NCI-H187 (cell line): Measurements from ENCODE around the gene TGFBR2.
"Not testable (repeated sequence)": the region's sequence is repeated elsewhere in the genome, so short reads cannot be mapped to it uniquely, and the experiment has no call there.

Experiments
- DNase-seq, 2 experiments: peaks; one replicate each; lab custom pipeline; 2025; lab: John Stamatoyannopoulos, UW

Gene TGFBR2

GRCh38 chr3:30657914-30658313 is 51.5 kb downstream of the TGFBR2 start:
- DNase-seq: no peak

- no peak for DNase-seq
Observed at GRCh38 chr3:30658328-30659052, 52.1 kb downstream of the TGFBR2 start.

- no peak for DNase-seq
Observed at GRCh38 chr3:30659270-30660130, 53.1 kb downstream of the TGFBR2 start.

GRCh38 chr3:30660136-30660535 is 53.7 kb downstream of the TGFBR2 start:
- DNase-seq: no peak

GRCh38 chr3:30660656-30661055 is 54.3 kb downstream of the TGFBR2 start:
- DNase-seq: no peak

- DNase-seq: no peak
Observed at GRCh38 chr3:30661098-30661873, 54.9 kb downstream of the TGFBR2 start.

GRCh38 chr3:30662836-30663235 is 56.4 kb downstream of the TGFBR2 start:
- no peak for DNase-seq

- DNase-seq: no peak
Observed at GRCh38 chr3:30663533-30664241, 57.3 kb downstream of the TGFBR2 start.

- DNase-seq: no peak
Observed at GRCh38 chr3:30664459-30664858, 58.1 kb downstream of the TGFBR2 start.

- DNase-seq: no peak
Observed at GRCh38 chr3:30664884-30665283, 58.5 kb downstream of the TGFBR2 start.

GRCh38 chr3:30665539-30665938 is 59.1 kb downstream of the TGFBR2 start:
- no peak for DNase-seq

GRCh38 chr3:30666572-30667279 is 60.3 kb downstream of the TGFBR2 start:
- DNase-seq: no peak

GRCh38 chr3:30667280-30667651 is 60.9 kb downstream of the TGFBR2 start:
- DNase-seq: no peak

GRCh38 chr3:30668051-30668609 is 61.7 kb downstream of the TGFBR2 start:
- DNase-seq: no peak

GRCh38 chr3:30669360-30669934 is 63.0 kb downstream of the TGFBR2 start:
- not testable (repeated sequence) for DNase-seq

- DNase-seq: no peak
Observed at GRCh38 chr3:30670292-30670691, 63.9 kb downstream of the TGFBR2 start.

- no peak for DNase-seq
Observed at GRCh38 chr3:30671527-30672286, 65.3 kb downstream of the TGFBR2 start.

- DNase-seq: no peak
Observed at GRCh38 chr3:30672287-30672735, 65.9 kb downstream of the TGFBR2 start.

- no peak for DNase-seq
Observed at GRCh38 chr3:30672959-30673358, 66.6 kb downstream of the TGFBR2 start.
